IMR-90 (cell line): ENCODE measurements around the gene MSH4. TPM values are rescaled to one million over a fixed set of nuclear protein-coding genes. Genes with fewer than 3 reads are reported as not detected.

Experiments
- ATAC-seq: fragments of 200-7000 bp; cut with Tn5 transposase; 2 replicates; pipeline ENCODE4 v1.9.1; 2020; ENCODE audit warnings: low read depth, mild to moderate bottlenecking, moderate library complexity
- BruUV-seq: library from RNA; stranded (reverse); fragments of 400-500 nt; replicated peaks from 2 replicates; lab custom pipeline; 2021; lab: Mats Ljungman, UMichigan
- CTCF ChIA-PET: fragments of 300-600 bp; formaldehyde crosslinking; extraction: SDS; loops from one replicate; lab custom pipeline; 2021; ENCODE audit warnings: antibody characterized with exemption; lab: Yijun Ruan, JAX
- POLR2A ChIA-PET: fragments of 300-600 bp; sonication (Branson Sonifier 250); formaldehyde crosslinking; loops from one replicate; lab custom pipeline; 2022; ENCODE audit warnings: antibody characterized with exemption; ENCODE audit not compliant: unreplicated experiment; lab: Charles Lee
- DNase-seq: peaks from one replicate; pipeline ENCODE4 v3.0.0; 2013
- H2AFZ ChIP-seq: replicated peaks from 2 replicates; pipeline ENCODE3; 2013; ENCODE audit warnings: low read length, mild to moderate bottlenecking; ENCODE audit not compliant: poor library complexity
- H2AK5ac ChIP-seq: 2 replicates; pipeline ENCODE4 v1.6.1; 2013; ENCODE audit warnings: low read depth, low read length, inconsistent platforms
- H2AK9ac ChIP-seq: replicated peaks from 2 replicates; pipeline ENCODE3; 2013; ENCODE audit warnings: mild to moderate bottlenecking, low read depth, low read length, moderate library complexity; ENCODE audit not compliant: poor library complexity
- H2BK120ac ChIP-seq: 2 replicates; pipeline ENCODE4 v1.6.1; 2013; ENCODE audit warnings: low read depth, low read length, inconsistent platforms
- H2BK15ac ChIP-seq: 3 replicates; pipeline ENCODE4 v1.6.1; 2013; ENCODE audit warnings: low read depth, low read length, inconsistent platforms
- H2BK20ac ChIP-seq: 2 replicates; pipeline ENCODE4 v1.6.1; 2013; ENCODE audit warnings: low read depth, mild to moderate bottlenecking, inconsistent platforms, low read length, moderate library complexity
- H2BK5ac ChIP-seq: 2 replicates; pipeline ENCODE4 v1.6.1; 2013; ENCODE audit warnings: mild to moderate bottlenecking, low read depth, low read length, inconsistent platforms; ENCODE audit not compliant: poor library complexity, severe bottlenecking
- H3K14ac ChIP-seq: replicated peaks from 2 replicates; pipeline ENCODE4 v1.6.1; 2013; ENCODE audit warnings: low read depth, low read length, inconsistent platforms
- H3K18ac ChIP-seq: 2 replicates; pipeline ENCODE4 v1.6.1; 2013; ENCODE audit warnings: low read depth, low read length, control low read depth
- H3K23ac ChIP-seq: 2 replicates; pipeline ENCODE4 v1.6.1; 2013; ENCODE audit warnings: low read depth, low read length, inconsistent platforms
- H3K27ac ChIP-seq: 2 replicates; pipeline ENCODE4 v1.5.1; 2013; ENCODE audit warnings: mild to moderate bottlenecking, control low read depth, low read length; ENCODE audit not compliant: insufficient read depth
- H3K27me3 ChIP-seq: 2 replicates; pipeline ENCODE4 v1.6.1; 2013; ENCODE audit warnings: low read length; ENCODE audit not compliant: control insufficient read depth, insufficient read depth
- H3K36me3 ChIP-seq: 2 replicates; pipeline ENCODE4 v1.6.1; 2013; ENCODE audit warnings: low read length, mixed read lengths; ENCODE audit not compliant: control insufficient read depth, insufficient read depth
- H3K4ac ChIP-seq: 2 replicates; pipeline ENCODE4 v1.6.1; 2013; ENCODE audit warnings: low read depth, low read length, inconsistent platforms
- H3K4me1 ChIP-seq: 2 replicates; pipeline ENCODE4 v1.6.1; 2013; ENCODE audit warnings: low read length, mixed read lengths; ENCODE audit not compliant: control insufficient read depth, insufficient read depth
- H3K4me2 ChIP-seq: 2 replicates; pipeline ENCODE4 v1.6.1; 2013; ENCODE audit warnings: low read depth, mild to moderate bottlenecking, control low read depth, low read length, moderate library complexity
- H3K4me3 ChIP-seq: 2 replicates; pipeline ENCODE4 v1.5.1; 2013; ENCODE audit warnings: low read depth, mild to moderate bottlenecking, control low read depth, low read length, moderate library complexity; ENCODE audit not compliant: insufficient read depth
- H3K56ac ChIP-seq: 2 replicates; pipeline ENCODE4 v1.6.1; 2013; ENCODE audit warnings: low read length, inconsistent platforms; ENCODE audit not compliant: insufficient read depth; ENCODE audit errors: extremely low read depth
- H3K79me1 ChIP-seq, 2 experiments: 2 replicates each; pipeline ENCODE4 v1.6.1; 2013; ENCODE audit warnings: low read length in 2 of 2, inconsistent platforms in 1 of 2, low read depth in 1 of 2
- H3K9ac ChIP-seq: 2 replicates; pipeline ENCODE4 v1.6.1; 2013; ENCODE audit warnings: low read depth, low read length, control low read depth
- H3K9me1 ChIP-seq: 2 replicates; pipeline ENCODE4 v1.6.1; 2013; ENCODE audit warnings: low read length, inconsistent platforms; ENCODE audit not compliant: insufficient read depth
- H3K9me3 ChIP-seq: 2 replicates; pipeline ENCODE4 v1.6.1; 2013; ENCODE audit warnings: low read length; ENCODE audit not compliant: control insufficient read depth, insufficient read depth
- H4K20me1 ChIP-seq: 2 replicates; pipeline ENCODE4 v1.6.1; 2013; ENCODE audit warnings: low read length, inconsistent platforms; ENCODE audit not compliant: insufficient read depth
- H4K5ac ChIP-seq: 2 replicates; pipeline ENCODE4 v1.6.1; 2013; ENCODE audit warnings: mild to moderate bottlenecking, low read depth, low read length, control low read depth
- H4K8ac ChIP-seq, 2 experiments: 2 replicates each; pipeline ENCODE4 v1.6.1; 2013; ENCODE audit warnings: low read depth in 2 of 2, low read length in 2 of 2, control low read depth in 1 of 2, inconsistent platforms in 1 of 2
- H4K91ac ChIP-seq: 2 replicates; pipeline ENCODE4 v1.6.1; 2013; ENCODE audit warnings: low read depth, low read length, inconsistent platforms; ENCODE audit not compliant: insufficient read depth
- CEBPB ChIP-seq: IDR thresholded peaks from 2 replicates; pipeline ENCODE4 v1.6.1; 2012; ENCODE audit warnings: low read depth, low read length, improper control_type of control experiment
- CHD1 ChIP-seq: IDR thresholded peaks from 2 replicates; pipeline ENCODE4 v1.6.1; 2012; ENCODE audit warnings: low read depth, low read length, improper control_type of control experiment
- ELK1 ChIP-seq: fragments of 150-350 bp; IDR thresholded peaks from 2 replicates; pipeline ENCODE4 v1.6.1; 2016; ENCODE audit warnings: low read depth, mild to moderate bottlenecking, low read length, moderate library complexity, borderline replicate concordance
- MAFK ChIP-seq: IDR thresholded peaks from 2 replicates; pipeline ENCODE4 v1.6.1; 2012; ENCODE audit warnings: low read depth, low read length, improper control_type of control experiment
- MXI1 ChIP-seq: IDR thresholded peaks from 2 replicates; pipeline ENCODE4 v1.6.1; 2012; ENCODE audit warnings: low read depth, mild to moderate bottlenecking, low read length, moderate library complexity, borderline replicate concordance
- NFE2L2 ChIP-seq: fragments of 150-350 bp; IDR thresholded peaks from 2 replicates; pipeline ENCODE4 v1.6.1; 2016; ENCODE audit warnings: low read depth, mild to moderate bottlenecking, low read length
- POLR2A ChIP-seq: IDR thresholded peaks from 2 replicates; pipeline ENCODE4 v1.6.1; 2012; ENCODE audit warnings: mild to moderate bottlenecking, low read depth, low read length
- dilution Hi-C: fragments of 300-500 bp; cut with HindIII; formaldehyde crosslinking; loops from one replicate; pipeline ENCODE4 v1.14.3; 2018; ENCODE audit warnings: low sequenced_read_pairs; ENCODE audit not compliant: unreplicated experiment
- in situ Hi-C: fragments of 300-500 bp; cut with MboI; formaldehyde crosslinking; loops from 3 replicates; pipeline ENCODE4 v1.14.3; 2019; ENCODE audit warnings: low sequenced_read_pairs, inconsistent platforms, mixed read lengths
- intact Hi-C: fragments of 100-400 bp; cut with micrococcal nuclease; formaldehyde crosslinking; loops from 2 replicates; pipeline ENCODE4 v1.10.0; 2022
- polyA plus RNA-seq, 3 experiments: library from polyadenylated mRNA; depleted of rRNA; stranded (reverse); fragments of >200 nt; gene quantifications; 2 replicates each; pipeline ENCODE4 v1.2.3, GENCODE V29; 2012; ENCODE audit warnings: low replicate concordance in 1 of 3
- total RNA-seq: library from RNA; depleted of rRNA; stranded (reverse); fragments of >200 nt; gene quantifications from 2 replicates; pipeline ENCODE4 v1.2.3, GENCODE V29; 2012

The MSH4 gene
- total and polyA plus RNA-seq, 2 of the 4 experiments (the other 2 are of a cell fraction) = under 0.01 to 0.02 TPM

- Histone ChIP-seq H2AK9ac (no peak overlapping the region), H2BK5ac (no peak overlapping the region), H2AK5ac (no peak overlapping the region), H2AFZ (no peak overlapping the region), H3K9me1 (no peaks in the 10 kb centered on the region), H3K27me3 (no peaks in the 10 kb centered on the region), H3K4ac (no peak overlapping the region), H3K4me3 (no peak overlapping the region), H3K4me2 (no peak overlapping the region), H2BK15ac (no peak overlapping the region), H3K4me1 (no peaks in the 10 kb centered on the region), H4K5ac (no peak overlapping the region), H3K14ac (no peak overlapping the region), H4K8ac (no peak overlapping the region), H3K18ac (no peak overlapping the region), H2BK120ac (no peak overlapping the region), H4K91ac (no peak overlapping the region), H3K23ac (no peak overlapping the region), H3K36me3 (no peaks in the 10 kb centered on the region), H3K56ac (no peak overlapping the region), H3K27ac (no peak overlapping the region), H3K9me3 (peaks cover 2% of the 10 kb centered on the region; the same call in 1 of the 2 replicates), H3K79me1 (no peaks in the 10 kb centered on the region), H3K9ac (no peak overlapping the region), H4K20me1 (no peaks in the 10 kb centered on the region), H2BK20ac (no peak overlapping the region)
- CTCF ChIA-PET = no interaction called here
- POLR2A ChIA-PET = no interaction called here
- TF ChIP-seq MAFK (no peak), CEBPB (0 out of 2 replicates have a peak, but pooled peaks have one; percentile 36), NFE2L2 (no peak), MXI1 (no peak), ELK1 (no peak), CHD1 (no peak), POLR2A (no peak)
- dilution Hi-C loops (no loop called here), in situ Hi-C loops (no loop called here), intact Hi-C loops (no loop called here)
- BruUV-seq = no TSS peak
- no peak for ATAC-seq
- DNase-seq = no peak
Measured at GRCh38 chr1:75855734-75856133, 59.1 kb downstream of the MSH4 start.
